Measurements from ENCODE around the gene SDC4. TPM values are rescaled to one million over a fixed set of nuclear protein-coding genes. Genes with fewer than 3 reads are reported as not detected.

SDC4 gene
- total and polyA plus RNA-seq, 9 donors, result 5.4 to 14.1 (median 7.9) TPM

GRCh38 chr20:45345104-45345936, 2.9 kb downstream of the SDC4 start:
- Histone ChIP-seq H3K27ac (ENCODE audit: low read length) (no peak overlapping the region), H3K9me3 (replicated peaks; ENCODE audit: control insufficient read depth, low read depth, low read length) (no peaks in the 10 kb centered on the region), H3K4me1 (ENCODE audit: control insufficient read depth, insufficient read depth, low read length) (peaks cover 25% of the 10 kb centered on the region), H3K36me3 (ENCODE audit: control insufficient read depth, insufficient read depth, low read length) (no peaks in the 10 kb centered on the region), H3K27me3 (ENCODE audit: control insufficient read depth, insufficient read depth, low read length) (peaks cover 4% of the 10 kb centered on the region), H3K4me3 (ENCODE audit: low read length) (no peak overlapping the region)
- no peak for DNase-seq
- 74% methylated on average over 3 of the region's 9 CpGs for WGBS (ENCODE audit: insufficient coverage)

- Histone ChIP-seq H3K4me3 (ENCODE audit: low read length) (no peak overlapping the region), H3K27me3 (ENCODE audit: control insufficient read depth, insufficient read depth, low read length) (peaks cover 4% of the 10 kb centered on the region), H3K27ac (ENCODE audit: low read length) (no peak overlapping the region), H3K9me3 (replicated peaks; ENCODE audit: control insufficient read depth, low read depth, low read length) (no peaks in the 10 kb centered on the region), H3K4me1 (ENCODE audit: control insufficient read depth, insufficient read depth, low read length) (peaks cover 25% of the 10 kb centered on the region), H3K36me3 (ENCODE audit: control insufficient read depth, insufficient read depth, low read length) (no peaks in the 10 kb centered on the region)
- 33% methylated on average over 2 of the region's 9 CpGs for WGBS (ENCODE audit: insufficient coverage)
- DNase-seq, result no peak
Observed at GRCh38 chr20:45344168-45344860, 3.9 kb downstream of the SDC4 start.

GRCh38 chr20:45343532-45344167, 4.6 kb downstream of the SDC4 start:
- Histone ChIP-seq H3K4me3 (ENCODE audit: low read length) (no peak overlapping the region), H3K4me1 (ENCODE audit: control insufficient read depth, insufficient read depth, low read length) (peaks cover 25% of the 10 kb centered on the region), H3K9me3 (replicated peaks; ENCODE audit: control insufficient read depth, low read depth, low read length) (no peaks in the 10 kb centered on the region), H3K27me3 (ENCODE audit: control insufficient read depth, insufficient read depth, low read length) (peaks cover 4% of the 10 kb centered on the region), H3K27ac (ENCODE audit: low read length) (no peak overlapping the region), H3K36me3 (ENCODE audit: control insufficient read depth, insufficient read depth, low read length) (no peaks in the 10 kb centered on the region)
- WGBS (ENCODE audit: insufficient coverage), result 40% methylated on average over 2 of the region's 6 CpGs
- no peak for DNase-seq

- Histone ChIP-seq H3K9me3 (replicated peaks; ENCODE audit: control insufficient read depth, low read depth, low read length) (no peaks in the 10 kb centered on the region), H3K4me1 (ENCODE audit: control insufficient read depth, insufficient read depth, low read length) (peaks cover 27% of the 10 kb centered on the region), H3K36me3 (ENCODE audit: control insufficient read depth, insufficient read depth, low read length) (no peaks in the 10 kb centered on the region), H3K27me3 (ENCODE audit: control insufficient read depth, insufficient read depth, low read length) (peaks cover 4% of the 10 kb centered on the region), H3K27ac (ENCODE audit: low read length) (no peak overlapping the region), H3K4me3 (ENCODE audit: low read length) (no peak overlapping the region)
- 63% methylated on average over 3 of the region's 6 CpGs for WGBS (ENCODE audit: insufficient coverage)
- DNase-seq, result no peak
Observed at GRCh38 chr20:45342855-45343531, 5.2 kb downstream of the SDC4 start.

DNA sequence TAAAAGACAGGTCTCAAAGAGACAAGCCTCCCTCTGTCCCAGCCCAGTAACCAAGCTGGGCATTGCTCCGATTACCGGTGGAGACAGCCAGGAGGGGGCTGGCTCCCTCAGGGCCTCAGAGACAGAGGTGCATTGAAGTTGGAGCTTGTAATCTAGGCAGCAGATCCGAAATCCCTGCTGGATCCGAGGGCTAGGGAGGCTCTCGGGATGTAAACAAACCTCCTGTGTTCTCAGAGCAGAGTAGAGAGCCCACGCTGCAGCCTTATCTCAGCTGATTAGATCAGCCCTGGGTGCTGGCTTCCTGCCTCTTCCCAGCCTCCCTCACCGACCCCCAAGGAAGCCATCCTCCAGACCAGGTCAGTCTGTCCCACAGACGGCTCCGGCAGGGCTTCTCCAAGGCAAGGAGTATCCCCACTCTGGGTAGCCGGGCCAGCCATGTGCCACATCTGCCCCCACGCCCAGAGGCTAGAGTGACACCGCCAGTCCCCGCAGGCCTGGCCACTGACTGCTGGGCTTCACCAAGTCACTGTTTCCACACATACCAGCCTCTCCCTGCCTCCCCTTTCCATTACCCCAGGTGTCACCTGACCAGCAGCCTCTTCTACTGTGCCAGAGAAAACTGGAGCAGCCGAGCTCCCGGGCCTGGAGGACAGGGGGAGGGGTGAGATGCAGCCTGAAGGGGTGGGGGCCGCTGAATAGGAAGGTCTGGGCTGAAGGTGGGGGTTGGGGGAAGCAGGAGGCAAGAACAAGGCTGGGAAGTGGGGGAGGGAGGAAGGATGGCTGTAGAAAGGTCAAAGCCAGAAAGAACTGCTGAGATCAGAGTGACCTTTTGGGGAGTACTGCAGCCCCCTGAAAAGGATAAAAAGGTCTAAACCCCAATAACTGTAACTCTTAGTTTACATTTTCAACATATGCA, 6.0 kb downstream of the SDC4 start:
- WGBS (ENCODE audit: insufficient coverage), result 27% methylated on average over 14 of the region's 16 CpGs

GRCh38 chr20:45341579-45341938, 6.7 kb downstream of the SDC4 start:
- H3K27ac ChIP-seq (ENCODE audit: low read length), result no peak overlapping the region
- no peaks in the 10 kb centered on the region for H3K9me3 ChIP-seq (replicated peaks; ENCODE audit: control insufficient read depth, low read depth, low read length)
- no peak for DNase-seq
- peaks cover 21% of the 10 kb centered on the region for H3K4me1 ChIP-seq (ENCODE audit: control insufficient read depth, insufficient read depth, low read length)
- no peak overlapping the region for H3K4me3 ChIP-seq (ENCODE audit: low read length)
- no peaks in the 10 kb centered on the region for H3K27me3 ChIP-seq (ENCODE audit: control insufficient read depth, insufficient read depth, low read length)
- 17% methylated on average over 1 of the region's 3 CpGs for WGBS (ENCODE audit: insufficient coverage)
- no peaks in the 10 kb centered on the region for H3K36me3 ChIP-seq (ENCODE audit: control insufficient read depth, insufficient read depth, low read length)

More for the DNA sequence above, 6.0 kb downstream of the SDC4 start:
- Histone ChIP-seq H3K4me3 (ENCODE audit: low read length) (no peak overlapping the region), H3K27me3 (ENCODE audit: control insufficient read depth, insufficient read depth, low read length) (no peaks in the 10 kb centered on the region), H3K9me3 (replicated peaks; ENCODE audit: control insufficient read depth, low read depth, low read length) (no peaks in the 10 kb centered on the region), H3K4me1 (ENCODE audit: control insufficient read depth, insufficient read depth, low read length) (peaks cover 25% of the 10 kb centered on the region), H3K36me3 (ENCODE audit: control insufficient read depth, insufficient read depth, low read length) (no peaks in the 10 kb centered on the region), H3K27ac (ENCODE audit: low read length) (no peak overlapping the region)
- DNase-seq, result peak; percentile 61

- H3K4me3 ChIP-seq (ENCODE audit: low read length), result no peak overlapping the region
- H3K27ac ChIP-seq (ENCODE audit: low read length), result no peak overlapping the region
- no peaks in the 10 kb centered on the region for H3K9me3 ChIP-seq (replicated peaks; ENCODE audit: control insufficient read depth, low read depth, low read length)
- H3K36me3 ChIP-seq (ENCODE audit: control insufficient read depth, insufficient read depth, low read length), result no peaks in the 10 kb centered on the region
- no CpG with 5 or more reads among the region's 1 CpG for WGBS (ENCODE audit: insufficient coverage)
- H3K27me3 ChIP-seq (ENCODE audit: control insufficient read depth, insufficient read depth, low read length), result no peaks in the 10 kb centered on the region
- peaks cover 19% of the 10 kb centered on the region for H3K4me1 ChIP-seq (ENCODE audit: control insufficient read depth, insufficient read depth, low read length)
- DNase-seq, result no peak
Observed at GRCh38 chr20:45340951-45341350, 7.3 kb downstream of the SDC4 start.

DNA sequence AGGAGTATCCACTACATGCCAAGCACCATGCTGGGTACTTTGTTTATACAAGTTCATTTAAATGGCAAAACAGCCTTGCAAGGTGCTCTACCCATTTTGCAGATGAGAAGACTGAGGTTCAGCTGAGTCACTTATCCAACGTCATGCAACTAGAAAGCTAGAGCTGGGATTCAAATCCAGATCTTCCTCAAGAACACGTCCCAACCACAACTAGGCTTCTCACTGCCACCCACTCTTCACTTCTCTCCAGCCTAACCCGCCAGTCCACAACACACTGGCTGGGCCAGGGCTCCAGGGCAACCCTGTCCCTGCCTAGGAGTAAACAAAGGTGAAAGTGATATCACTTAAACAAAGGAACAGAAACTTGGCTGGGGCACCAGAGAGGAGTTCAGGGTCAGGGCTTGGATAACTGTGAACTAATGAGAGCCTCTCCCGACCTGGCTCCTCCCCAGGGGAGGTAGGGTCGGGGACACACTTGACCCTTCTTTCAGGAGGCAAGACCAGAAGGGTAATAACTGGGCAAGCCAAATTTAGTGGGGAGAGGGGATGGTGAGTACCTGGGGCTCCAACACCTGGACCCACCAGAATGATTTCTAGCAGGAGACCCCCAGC, 7.9 kb downstream of the SDC4 start:
- WGBS (ENCODE audit: insufficient coverage), result 67% methylated on average over 2 of the region's 5 CpGs
- H3K27ac ChIP-seq (ENCODE audit: low read length), result no peak overlapping the region
- H3K4me3 ChIP-seq (ENCODE audit: low read length), result no peak overlapping the region
- peaks cover 15% of the 10 kb centered on the region for H3K4me1 ChIP-seq (ENCODE audit: control insufficient read depth, insufficient read depth, low read length)
- no peaks in the 10 kb centered on the region for H3K27me3 ChIP-seq (ENCODE audit: control insufficient read depth, insufficient read depth, low read length)
- H3K36me3 ChIP-seq (ENCODE audit: control insufficient read depth, insufficient read depth, low read length), result no peaks in the 10 kb centered on the region
- no peak for DNase-seq
- H3K9me3 ChIP-seq (replicated peaks; ENCODE audit: control insufficient read depth, low read depth, low read length), result no peaks in the 10 kb centered on the region

- no peaks in the 10 kb centered on the region for H3K36me3 ChIP-seq (ENCODE audit: control insufficient read depth, insufficient read depth, low read length)
- no peak overlapping the region for H3K27ac ChIP-seq (ENCODE audit: low read length)
- H3K9me3 ChIP-seq (replicated peaks; ENCODE audit: control insufficient read depth, low read depth, low read length), result no peaks in the 10 kb centered on the region
- H3K4me3 ChIP-seq (ENCODE audit: low read length), result no peak overlapping the region
- WGBS (ENCODE audit: insufficient coverage), result 100% methylated on average over 2 of the region's 2 CpGs
- H3K27me3 ChIP-seq (ENCODE audit: control insufficient read depth, insufficient read depth, low read length), result no peaks in the 10 kb centered on the region
- H3K4me1 ChIP-seq (ENCODE audit: control insufficient read depth, insufficient read depth, low read length), result peaks cover 15% of the 10 kb centered on the region
- DNase-seq, result no peak
Observed at GRCh38 chr20:45339799-45340198, 8.4 kb downstream of the SDC4 start.

Measured in muscle of leg (tissue), 11 donors.